ENCODE results near the gene PRRX2.
A peak's percentile ranks its signal among the peaks of the same experiment; 100 is the strongest.

PRRX2 gene

GRCh38 chr9:129682381-129682780 lies 16.9 kb downstream of the PRRX2 start:
- no peak for DNase-seq

- peak; percentile 71 for DNase-seq
These were observed 19.9 kb downstream of the PRRX2 start for GRCh38 chr9:129685220-129685932.

- no peak for DNase-seq
These were observed 20.4 kb downstream of the PRRX2 start for GRCh38 chr9:129685933-129686259.

- no peak for DNase-seq
These were observed 21.3 kb downstream of the PRRX2 start for GRCh38 chr9:129686736-129687135.

- no peak for DNase-seq
These were observed 21.9 kb downstream of the PRRX2 start for GRCh38 chr9:129687391-129687790.

- DNase-seq = no peak
These were observed 23.0 kb downstream of the PRRX2 start for GRCh38 chr9:129688285-129689043.

- no peak for DNase-seq
These were observed 27.1 kb downstream of the PRRX2 start for GRCh38 chr9:129692534-129692933.

GRCh38 chr9:129693741-129694140 lies 28.3 kb downstream of the PRRX2 start:
- DNase-seq = no peak

GRCh38 chr9:129694243-129694646 lies 28.8 kb downstream of the PRRX2 start:
- DNase-seq = no peak

- no peak for DNase-seq
These were observed 30.4 kb downstream of the PRRX2 start for GRCh38 chr9:129695870-129696269.

GRCh38 chr9:129696944-129697655 lies 31.7 kb downstream of the PRRX2 start:
- peak; percentile 76 for DNase-seq

- no peak for DNase-seq
These were observed 32.3 kb downstream of the PRRX2 start for GRCh38 chr9:129697656-129698253.

GRCh38 chr9:129698254-129698757 lies 32.9 kb downstream of the PRRX2 start:
- no peak for DNase-seq

- DNase-seq = no peak
These were observed 35.6 kb downstream of the PRRX2 start for GRCh38 chr9:129701054-129701453.

GRCh38 chr9:129701549-129701948 lies 36.1 kb downstream of the PRRX2 start:
- DNase-seq = no peak

- DNase-seq = peak; percentile 69
These were observed 37.4 kb downstream of the PRRX2 start for GRCh38 chr9:129702589-129703520.

GRCh38 chr9:129703667-129704355 lies 38.4 kb downstream of the PRRX2 start:
- no peak for DNase-seq

- no peak for DNase-seq
These were observed 39.4 kb downstream of the PRRX2 start for GRCh38 chr9:129704807-129705206.

GRCh38 chr9:129708793-129709192 lies 43.3 kb downstream of the PRRX2 start:
- no peak for DNase-seq

- no peak for DNase-seq
These were observed 44.2 kb downstream of the PRRX2 start for GRCh38 chr9:129709438-129710168.

GRCh38 chr9:129710169-129710453 lies 44.7 kb downstream of the PRRX2 start:
- DNase-seq = no peak
